Sigmoid colon (tissue), 7 donors: ENCODE data around the gene KCNIP4. TPM values are rescaled to one million over a fixed set of nuclear protein-coding genes. Genes with fewer than 3 reads are reported as not detected.

Source experiments
- DNase-seq: peaks from one replicate; pipeline ENCODE4 v3.0.0-alpha.2; 2019
- H3K27ac ChIP-seq, 4 donors: fragments of 200-600 bp; sonication (generic); one replicate each; pipeline ENCODE4 v1.5.1; 2016 to 2019; ENCODE audit warnings: mild to moderate bottlenecking in 1 of 4
- H3K27me3 ChIP-seq, 3 donors: fragments of 200-600 bp; sonication (generic); one replicate each; pipeline ENCODE4 v1.5.1; 2019; ENCODE audit warnings: mild to moderate bottlenecking in 1 of 3
- H3K36me3 ChIP-seq, 4 donors: fragments of 200-600 bp; sonication (generic); one replicate each; pipeline ENCODE4 v1.5.1; 2016 to 2019
- H3K4me1 ChIP-seq, 4 donors: fragments of 200-600 bp; sonication (generic); one replicate each; pipeline ENCODE4 v1.5.1; 2017 to 2019
- H3K4me3 ChIP-seq, 4 donors: fragments of 200-600 bp; sonication (generic); one replicate each; pipeline ENCODE4 v1.5.1; 2017 to 2019; ENCODE audit warnings: mild to moderate bottlenecking in 2 of 4, moderate library complexity in 1 of 4
- H3K9me3 ChIP-seq, 4 donors: fragments of 200-600 bp in 3 of 4; sonication (generic) in 3 of 4; one replicate each; pipeline versions ENCODE4 v1.5.1 to v1.6.1; 2013 to 2019
- CTCF ChIP-seq, 4 experiments: fragments of 450-650 bp in 3 of 4; fragments of 200-600 bp in 1 of 4; IDR thresholded peaks; one replicate each; pipeline ENCODE4 v1.5.1; 2016 to 2019; ENCODE audit warnings: antibody characterized with exemption in 4 of 4, mild to moderate bottlenecking in 3 of 4, moderate library complexity in 2 of 4
- EP300 ChIP-seq, 4 donors: sonication (generic); formaldehyde crosslinking; IDR thresholded peaks; one replicate each; pipeline ENCODE4 v1.6.1; 2017; ENCODE audit warnings: antibody characterized with exemption in 4 of 4
- POLR2A ChIP-seq, 2 donors: fragments of 450-650 bp; IDR thresholded peaks; one replicate each; pipeline ENCODE4 v1.6.1; 2016; ENCODE audit warnings: antibody characterized with exemption in 2 of 2, mild to moderate bottlenecking in 2 of 2, moderate library complexity in 2 of 2
- POLR2AphosphoS5 ChIP-seq, 4 donors: sonication (generic); formaldehyde crosslinking; IDR thresholded peaks; one replicate each; pipeline ENCODE4 v1.6.1; 2017; ENCODE audit warnings: antibody characterized with exemption in 4 of 4
- WGBS, 2 donors: extraction: QIAGEN DNeasy Blood & Tissue Kit; methylation state at CpG; one replicate each; pipeline ENCODE4 v1.1.7; 2013; 5-methylcytosine and 5-hydroxymethylcytosine counted together
- intact Hi-C: fragments of 100-400 bp; cut with DNase I; formaldehyde crosslinking; loops from one replicate; pipeline ENCODE4 v1.15.1; 2023
- polyA plus RNA-seq, 3 donors: library from polyadenylated mRNA; stranded (reverse); fragments of 200-250 nt; gene quantifications; one replicate each; pipeline ENCODE4 v1.2.3, GENCODE V29; 2013
- total RNA-seq, 4 donors: library from RNA; depleted of rRNA; stranded (reverse); fragments of >200 nt; gene quantifications; one replicate each; pipeline ENCODE4 v1.1.0, GENCODE V29; 2016
- donor health status: healthy with polysubstance abuse.
- donor health status: Bipolar disorder and iron deficiency.
- donor health status: healthy.

The KCNIP4 gene
- total and polyA plus RNA-seq, 7 donors, result 0.60 to 28.5 (median 14.0) TPM; not detected in 1

GRCh38 chr4:21522296-21522695, 426.3 kb downstream of the KCNIP4 start:
- H3K27ac ChIP-seq, result no peak overlapping the region
- H3K4me3 ChIP-seq, result no peak overlapping the region
- WGBS, 2 donors, result 81 to 91% methylated on average over 3 of the region's 3 CpGs
- TF ChIP-seq POLR2A (IDR thresholded peaks at IDR 0.05), result no peak
- TF ChIP-seq POLR2AphosphoS5 (IDR thresholded peaks at IDR 0.05), result no peak
- intact Hi-C loops, result no loop called here
- no peaks in the 10 kb centered on the region for H3K9me3 ChIP-seq
- H3K4me1 ChIP-seq, result no peaks in the 10 kb centered on the region
- no peak for DNase-seq
- H3K36me3 ChIP-seq, result no peaks in the 10 kb centered on the region
- no peaks in the 10 kb centered on the region for H3K27me3 ChIP-seq

GRCh38 chr4:21517126-21517859, 431.3 kb downstream of the KCNIP4 start:
- H3K27ac ChIP-seq, result no peak overlapping the region
- H3K4me1 ChIP-seq, result no peaks in the 10 kb centered on the region
- H3K36me3 ChIP-seq, result no peaks in the 10 kb centered on the region
- no peaks in the 10 kb centered on the region for H3K9me3 ChIP-seq
- no peaks in the 10 kb centered on the region for H3K27me3 ChIP-seq
- H3K4me3 ChIP-seq, result no peak overlapping the region
- no peak for DNase-seq
- TF ChIP-seq POLR2AphosphoS5 (IDR thresholded peaks at IDR 0.05), result no peak
- no peak for TF ChIP-seq POLR2A (IDR thresholded peaks at IDR 0.05)
- no peak for TF ChIP-seq CTCF (IDR thresholded peaks at IDR 0.05)
- TF ChIP-seq EP300 (IDR thresholded peaks at IDR 0.05), result no peak
- WGBS, 2 donors, result 31 to 72% methylated on average over 5 of the region's 5 CpGs
- intact Hi-C loops, result no loop called here

GRCh38 chr4:21514022-21514694, 434.4 kb downstream of the KCNIP4 start:
- no peak overlapping the region for H3K4me3 ChIP-seq
- TF ChIP-seq POLR2AphosphoS5 (IDR thresholded peaks at IDR 0.05), result no peak
- TF ChIP-seq CTCF (IDR thresholded peaks at IDR 0.05), result no peak
- no peak for TF ChIP-seq POLR2A (IDR thresholded peaks at IDR 0.05)
- no peak for TF ChIP-seq EP300 (IDR thresholded peaks at IDR 0.05)
- no peaks in the 10 kb centered on the region for H3K36me3 ChIP-seq
- H3K4me1 ChIP-seq, result no peaks in the 10 kb centered on the region
- no peaks in the 10 kb centered on the region for H3K9me3 ChIP-seq
- DNase-seq, result no peak
- intact Hi-C loops, result no loop called here
- WGBS, 2 donors, result 51 to 66% methylated on average over 4 of the region's 4 CpGs
- H3K27me3 ChIP-seq, result no peaks in the 10 kb centered on the region
- H3K27ac ChIP-seq, result no peak overlapping the region

- intact Hi-C loops, result loop anchor here (1.0 kb wide), 1 partner anchor 256 kb away; no protein-coding TSS in a partner anchor
- no peaks in the 10 kb centered on the region for H3K36me3 ChIP-seq
- no peaks in the 10 kb centered on the region for H3K9me3 ChIP-seq
- H3K27ac ChIP-seq, result no peak overlapping the region
- H3K4me1 ChIP-seq, result no peaks in the 10 kb centered on the region
- TF ChIP-seq POLR2AphosphoS5 (IDR thresholded peaks at IDR 0.05) (no peak), CTCF (IDR thresholded peaks at IDR 0.05) (peak in 2 of 4 experiments; percentile 38 to 45)
- H3K4me3 ChIP-seq, result no peak overlapping the region
- no peak for DNase-seq
- WGBS, 2 donors, result 85 to 94% methylated on average over 1 of the region's 1 CpG
- no peaks in the 10 kb centered on the region for H3K27me3 ChIP-seq
Measured at GRCh38 chr4:21512353-21512752, 436.2 kb downstream of the KCNIP4 start.

- TF ChIP-seq POLR2A (IDR thresholded peaks at IDR 0.05), result no peak
- no peak for TF ChIP-seq CTCF (IDR thresholded peaks at IDR 0.05)
- TF ChIP-seq POLR2AphosphoS5 (IDR thresholded peaks at IDR 0.05), result no peak
- TF ChIP-seq EP300 (IDR thresholded peaks at IDR 0.05), result no peak
- Histone ChIP-seq H3K9me3 (no peaks in the 10 kb centered on the region), H3K36me3 (no peaks in the 10 kb centered on the region), H3K4me3 (no peak overlapping the region), H3K27ac (no peak overlapping the region), H3K4me1 (no peaks in the 10 kb centered on the region), H3K27me3 (no peaks in the 10 kb centered on the region)
- WGBS, 2 donors, result 85 to 89% methylated on average over 4 of the region's 4 CpGs
- no peak for DNase-seq
- intact Hi-C loops, result no loop called here
Measured at GRCh38 chr4:21507439-21507838, 441.1 kb downstream of the KCNIP4 start.
